ENCODE data around the gene OVCH1.

The OVCH1 gene, protein sequence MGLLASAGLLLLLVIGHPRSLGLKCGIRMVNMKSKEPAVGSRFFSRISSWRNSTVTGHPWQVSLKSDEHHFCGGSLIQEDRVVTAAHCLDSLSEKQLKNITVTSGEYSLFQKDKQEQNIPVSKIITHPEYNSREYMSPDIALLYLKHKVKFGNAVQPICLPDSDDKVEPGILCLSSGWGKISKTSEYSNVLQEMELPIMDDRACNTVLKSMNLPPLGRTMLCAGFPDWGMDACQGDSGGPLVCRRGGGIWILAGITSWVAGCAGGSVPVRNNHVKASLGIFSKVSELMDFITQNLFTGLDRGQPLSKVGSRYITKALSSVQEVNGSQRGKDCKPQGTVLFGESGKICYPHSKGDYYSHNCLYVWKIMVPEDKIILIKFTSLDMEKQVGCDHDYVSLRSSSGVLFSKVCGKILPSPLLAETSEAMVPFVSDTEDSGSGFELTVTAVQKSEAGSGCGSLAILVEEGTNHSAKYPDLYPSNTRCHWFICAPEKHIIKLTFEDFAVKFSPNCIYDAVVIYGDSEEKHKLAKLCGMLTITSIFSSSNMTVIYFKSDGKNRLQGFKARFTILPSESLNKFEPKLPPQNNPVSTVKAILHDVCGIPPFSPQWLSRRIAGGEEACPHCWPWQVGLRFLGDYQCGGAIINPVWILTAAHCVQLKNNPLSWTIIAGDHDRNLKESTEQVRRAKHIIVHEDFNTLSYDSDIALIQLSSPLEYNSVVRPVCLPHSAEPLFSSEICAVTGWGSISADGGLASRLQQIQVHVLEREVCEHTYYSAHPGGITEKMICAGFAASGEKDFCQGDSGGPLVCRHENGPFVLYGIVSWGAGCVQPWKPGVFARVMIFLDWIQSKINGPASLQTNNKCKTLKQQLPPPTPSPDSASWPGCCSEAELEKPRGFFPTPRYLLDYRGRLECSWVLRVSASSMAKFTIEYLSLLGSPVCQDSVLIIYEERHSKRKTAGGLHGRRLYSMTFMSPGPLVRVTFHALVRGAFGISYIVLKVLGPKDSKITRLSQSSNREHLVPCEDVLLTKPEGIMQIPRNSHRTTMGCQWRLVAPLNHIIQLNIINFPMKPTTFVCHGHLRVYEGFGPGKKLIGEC

DNA sequence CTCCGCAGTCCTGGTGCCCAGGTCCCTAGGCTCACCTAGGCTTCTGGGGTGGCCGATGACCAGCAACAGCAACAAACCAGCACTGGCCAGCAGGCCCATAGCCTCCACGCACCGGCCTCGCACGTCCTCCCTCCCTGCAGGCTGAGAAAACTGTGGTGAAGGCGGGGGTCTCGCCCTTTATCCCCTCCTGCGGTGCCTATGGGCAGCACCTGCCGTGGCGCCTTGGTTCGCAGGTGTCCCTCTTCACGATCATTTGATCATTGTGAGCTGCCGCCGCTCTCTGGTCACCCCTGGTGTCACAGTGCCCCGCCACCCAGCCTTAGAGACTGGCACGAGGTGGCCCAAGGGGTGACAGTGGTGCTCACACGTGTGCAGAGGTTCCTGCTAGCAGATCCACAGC lies at the start of gene OVCH1:
Gene OVCH1, minus strand, starts transcription at position 99 of the 400 bp plus-strand sequence. Its CDS starts 0 bp downstream, at position 99.
- no peak within 1 kb of the TSS for H3K4me3 ChIP-seq (ENCODE audit: low read depth, low read length)
- POLR2A ChIA-PET: no interaction called here
- CTCF ChIA-PET: no interaction called here
- TF ChIP-seq, protein P1, sequence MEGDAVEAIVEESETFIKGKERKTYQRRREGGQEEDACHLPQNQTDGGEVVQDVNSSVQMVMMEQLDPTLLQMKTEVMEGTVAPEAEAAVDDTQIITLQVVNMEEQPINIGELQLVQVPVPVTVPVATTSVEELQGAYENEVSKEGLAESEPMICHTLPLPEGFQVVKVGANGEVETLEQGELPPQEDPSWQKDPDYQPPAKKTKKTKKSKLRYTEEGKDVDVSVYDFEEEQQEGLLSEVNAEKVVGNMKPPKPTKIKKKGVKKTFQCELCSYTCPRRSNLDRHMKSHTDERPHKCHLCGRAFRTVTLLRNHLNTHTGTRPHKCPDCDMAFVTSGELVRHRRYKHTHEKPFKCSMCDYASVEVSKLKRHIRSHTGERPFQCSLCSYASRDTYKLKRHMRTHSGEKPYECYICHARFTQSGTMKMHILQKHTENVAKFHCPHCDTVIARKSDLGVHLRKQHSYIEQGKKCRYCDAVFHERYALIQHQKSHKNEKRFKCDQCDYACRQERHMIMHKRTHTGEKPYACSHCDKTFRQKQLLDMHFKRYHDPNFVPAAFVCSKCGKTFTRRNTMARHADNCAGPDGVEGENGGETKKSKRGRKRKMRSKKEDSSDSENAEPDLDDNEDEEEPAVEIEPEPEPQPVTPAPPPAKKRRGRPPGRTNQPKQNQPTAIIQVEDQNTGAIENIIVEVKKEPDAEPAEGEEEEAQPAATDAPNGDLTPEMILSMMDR (IDR thresholded peaks at IDR 0.05; ENCODE audit: insufficient read depth, low read length, missing control alignments): no peak
- no peak for DNase-seq (ENCODE audit: low read depth, low spot score)

DNA sequence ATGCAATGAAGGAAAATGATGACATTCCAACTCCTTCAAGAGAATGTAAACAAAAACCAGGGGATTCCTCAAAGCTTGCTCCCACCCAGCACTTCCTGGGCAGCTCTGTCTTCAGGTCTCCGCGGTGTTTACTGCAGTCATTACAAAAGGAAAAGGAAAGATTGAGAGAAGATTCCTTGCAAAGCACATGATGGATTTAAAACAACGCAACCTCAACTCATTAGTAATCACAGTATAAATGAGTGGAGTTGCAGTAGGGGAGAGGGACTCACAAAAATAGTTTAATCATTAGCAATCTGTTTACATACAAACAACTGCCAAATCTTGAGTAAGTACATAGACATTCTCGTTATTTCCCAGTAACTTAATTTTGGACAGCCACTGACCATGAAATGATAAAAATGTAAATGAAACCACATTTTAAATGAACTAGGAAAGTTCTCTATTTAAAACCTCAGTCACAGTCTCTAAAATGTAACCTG lies 49.7 kb upstream of the OVCH1 start:
- no peak for DNase-seq (ENCODE audit: low read depth, low spot score)
- ChIA-PET CTCF (no interaction called here), POLR2A (no interaction called here)
- TF ChIP-seq, protein P1 (IDR thresholded peaks at IDR 0.05; ENCODE audit: insufficient read depth, low read length, missing control alignments): no peak
- no peak overlapping the region for H3K4me3 ChIP-seq (ENCODE audit: low read depth, low read length)

DNA sequence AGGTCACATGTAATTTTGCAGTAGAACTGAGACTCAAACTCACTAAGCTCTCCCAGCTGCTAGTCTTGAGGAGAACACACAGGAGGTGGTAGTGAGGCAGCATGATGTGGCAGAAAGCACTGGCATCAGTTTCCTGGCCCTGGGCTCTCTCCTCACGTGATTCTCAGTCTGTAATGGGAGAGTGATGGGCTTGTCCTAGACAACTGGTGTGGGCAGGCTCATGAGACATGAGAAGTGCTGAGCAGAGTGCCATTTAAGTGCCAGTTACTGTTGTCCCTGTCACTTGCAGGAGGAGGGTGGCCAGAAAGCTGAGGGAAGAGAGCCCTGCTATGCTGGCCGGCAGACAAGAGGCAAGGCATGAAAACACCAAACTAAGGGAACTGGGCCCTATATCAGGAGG lies 48.5 kb upstream of the OVCH1 start:
- TF ChIP-seq, protein P1 (IDR thresholded peaks at IDR 0.05; ENCODE audit: insufficient read depth, low read length, missing control alignments): no peak
- ChIA-PET CTCF (no interaction called here), POLR2A (no interaction called here)
- DNase-seq (ENCODE audit: low read depth, low spot score): no peak
- no peak overlapping the region for H3K4me3 ChIP-seq (ENCODE audit: low read depth, low read length)

DNA sequence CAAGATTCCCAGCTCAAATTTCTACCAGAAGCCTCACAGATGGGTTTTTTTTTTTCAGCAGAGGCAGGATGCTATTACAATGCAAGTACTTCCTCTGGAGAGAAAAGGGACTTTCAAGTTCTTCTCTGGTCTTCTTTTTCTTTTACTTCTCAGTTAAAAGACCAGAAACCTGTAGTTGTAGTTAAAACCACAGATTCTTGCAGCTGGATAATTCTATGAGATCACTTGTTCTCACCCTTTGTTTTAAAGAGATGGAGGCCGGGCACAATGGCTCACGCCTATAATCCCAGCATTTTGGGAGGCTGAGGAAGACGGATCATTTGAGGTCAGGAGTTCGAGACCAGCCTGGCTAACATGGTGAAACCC lies 47.6 kb upstream of the OVCH1 start:
- ChIA-PET POLR2A (no interaction called here), CTCF (interaction anchor here (0.7 to 1.0 kb wide), 3 partner anchors 8 to 1262 kb away, joined by 3 read pairs; no protein-coding TSS in a partner anchor)
- TF ChIP-seq, protein P1 (IDR thresholded peaks at IDR 0.05; ENCODE audit: insufficient read depth, low read length, missing control alignments): no peak
- no peak overlapping the region for H3K4me3 ChIP-seq (ENCODE audit: low read depth, low read length)
- DNase-seq (ENCODE audit: low read depth, low spot score): no peak

DNA sequence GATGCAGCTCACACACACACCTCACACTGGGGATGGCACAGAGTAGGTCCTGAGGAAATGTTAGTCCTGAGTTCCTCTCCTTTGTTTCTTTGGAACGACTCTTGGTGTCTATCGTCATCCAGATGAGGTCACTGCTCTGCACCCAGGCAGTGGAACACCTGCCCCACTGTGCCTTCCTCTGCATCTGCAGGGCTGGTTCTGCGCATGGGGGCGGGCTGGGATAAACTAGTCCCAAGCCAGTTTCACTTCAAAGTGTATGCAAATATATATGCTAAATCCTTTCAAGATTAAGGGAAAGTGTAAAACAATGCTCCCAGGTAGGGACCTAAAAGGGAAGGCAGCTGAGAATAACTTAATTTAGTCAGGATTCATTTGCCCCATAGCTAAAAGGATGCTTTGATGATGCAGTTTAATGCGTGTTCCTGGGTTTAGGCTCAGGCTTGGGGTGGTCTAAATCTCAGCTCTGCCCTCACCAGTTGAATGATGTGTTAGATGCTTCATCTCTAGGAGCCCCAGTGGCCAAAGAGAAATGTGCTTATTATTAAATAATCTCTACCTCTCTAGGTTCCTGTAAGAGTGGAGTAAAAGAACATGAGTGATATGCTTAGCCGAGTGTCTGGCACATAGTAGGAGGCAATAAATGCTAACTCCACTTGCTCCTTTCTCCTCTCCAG lies 47.1 kb upstream of the OVCH1 start:
- no peak overlapping the region for H3K4me3 ChIP-seq (ENCODE audit: low read depth, low read length)
- ChIA-PET CTCF (interaction anchor here (0.7 to 1.0 kb wide), 3 partner anchors 9 to 1263 kb away, joined by 3 read pairs; no protein-coding TSS in a partner anchor), POLR2A (no interaction called here)
- TF ChIP-seq, protein P1 (IDR thresholded peaks at IDR 0.05; ENCODE audit: insufficient read depth, low read length, missing control alignments): no peak
- no peak for DNase-seq (ENCODE audit: low read depth, low spot score)
